Neural crest cell (in vitro differentiated cells): ENCODE measurements around the gene PODNL1. TPM values are rescaled to one million over a fixed set of nuclear protein-coding genes. Genes with fewer than 3 reads are reported as not detected.
A peak's percentile ranks its signal among the peaks of the same experiment; 100 is the strongest.

ENCODE experiments used
- DNase-seq: peaks from one replicate; pipeline ENCODE4 v3.0.0; 2021; ENCODE audit warnings: low read depth, mixed read lengths, low spot score
- H3K27ac Mint-ChIP-seq: one replicate; pipeline ENCODE4 v1.8.0; 2021; ENCODE audit warnings: mild to moderate bottlenecking, mixed read lengths; ENCODE audit not compliant: unreplicated experiment
- H3K27me3 Mint-ChIP-seq: 2 replicates; pipeline ENCODE4 v1.8.0; 2021; ENCODE audit warnings: low read depth, mild to moderate bottlenecking, mixed read lengths
- H3K36me3 Mint-ChIP-seq: 2 replicates; pipeline ENCODE4 v1.8.0; 2021; ENCODE audit warnings: low read depth, mild to moderate bottlenecking, mixed read lengths
- H3K4me1 Mint-ChIP-seq: 2 replicates; pipeline ENCODE4 v1.8.0; 2021; ENCODE audit warnings: mixed read lengths
- H3K4me3 Mint-ChIP-seq: one replicate; pipeline ENCODE4 v1.8.0; 2021; ENCODE audit warnings: mild to moderate bottlenecking, mixed read lengths
- H3K9me3 Mint-ChIP-seq: 2 replicates; pipeline ENCODE4 v1.8.0; 2021; ENCODE audit warnings: mixed read lengths
- total RNA-seq: library from RNA; stranded (reverse); gene quantifications from 2 replicates; pipeline ENCODE4 v1.2.1, GENCODE V29; 2021
- TF ChIP-seq, protein P1 (sequence below): fragments of 200-600 bp; sonication (generic); conservative IDR thresholded peaks from 2 replicates; pipeline ENCODE4 v1.5.0; 2021; ENCODE audit warnings: antibody characterized with exemption, mild to moderate bottlenecking

The PODNL1 gene
- total RNA-seq, 1 donor from 2014 or later, result 0.42 TPM

GRCh38 chr19:13959141-13959961 is 21.1 kb upstream of the PODNL1 start:
- no peak for DNase-seq
- TF ChIP-seq, protein P1, sequence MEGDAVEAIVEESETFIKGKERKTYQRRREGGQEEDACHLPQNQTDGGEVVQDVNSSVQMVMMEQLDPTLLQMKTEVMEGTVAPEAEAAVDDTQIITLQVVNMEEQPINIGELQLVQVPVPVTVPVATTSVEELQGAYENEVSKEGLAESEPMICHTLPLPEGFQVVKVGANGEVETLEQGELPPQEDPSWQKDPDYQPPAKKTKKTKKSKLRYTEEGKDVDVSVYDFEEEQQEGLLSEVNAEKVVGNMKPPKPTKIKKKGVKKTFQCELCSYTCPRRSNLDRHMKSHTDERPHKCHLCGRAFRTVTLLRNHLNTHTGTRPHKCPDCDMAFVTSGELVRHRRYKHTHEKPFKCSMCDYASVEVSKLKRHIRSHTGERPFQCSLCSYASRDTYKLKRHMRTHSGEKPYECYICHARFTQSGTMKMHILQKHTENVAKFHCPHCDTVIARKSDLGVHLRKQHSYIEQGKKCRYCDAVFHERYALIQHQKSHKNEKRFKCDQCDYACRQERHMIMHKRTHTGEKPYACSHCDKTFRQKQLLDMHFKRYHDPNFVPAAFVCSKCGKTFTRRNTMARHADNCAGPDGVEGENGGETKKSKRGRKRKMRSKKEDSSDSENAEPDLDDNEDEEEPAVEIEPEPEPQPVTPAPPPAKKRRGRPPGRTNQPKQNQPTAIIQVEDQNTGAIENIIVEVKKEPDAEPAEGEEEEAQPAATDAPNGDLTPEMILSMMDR, result no peak
- Mint-ChIP-seq H3K4me1 (peaks cover 5% of the 10 kb centered on the region), H3K27ac (no peak overlapping the region), H3K4me3 (peak overlapping the region; percentile 51), H3K27me3 (peaks cover 3% of the 10 kb centered on the region), H3K36me3 (peaks cover 5% of the 10 kb centered on the region), H3K9me3 (no peaks in the 10 kb centered on the region)

GRCh38 chr19:13958043-13958442 is 19.8 kb upstream of the PODNL1 start:
- Mint-ChIP-seq H3K4me1 (peaks cover 10% of the 10 kb centered on the region), H3K9me3 (no peaks in the 10 kb centered on the region), H3K4me3 (peak overlapping the region; percentile 31), H3K36me3 (peaks cover 5% of the 10 kb centered on the region), H3K27me3 (peaks cover 3% of the 10 kb centered on the region), H3K27ac (peak overlapping the region; percentile 43)
- DNase-seq, result no peak
- TF ChIP-seq, protein P1, result no peak

- H3K4me3 Mint-ChIP-seq, result peak overlapping the region; percentile 44
- peaks cover 5% of the 10 kb centered on the region for H3K36me3 Mint-ChIP-seq
- H3K27me3 Mint-ChIP-seq, result peaks cover 3% of the 10 kb centered on the region
- H3K9me3 Mint-ChIP-seq, result no peaks in the 10 kb centered on the region
- H3K4me1 Mint-ChIP-seq, result peaks cover 15% of the 10 kb centered on the region
- H3K27ac Mint-ChIP-seq, result peak overlapping the region; percentile 84
- TF ChIP-seq, protein P1, result no peak
- no peak for DNase-seq
Measured at GRCh38 chr19:13957051-13957450, 18.8 kb upstream of the PODNL1 start.

DNA sequence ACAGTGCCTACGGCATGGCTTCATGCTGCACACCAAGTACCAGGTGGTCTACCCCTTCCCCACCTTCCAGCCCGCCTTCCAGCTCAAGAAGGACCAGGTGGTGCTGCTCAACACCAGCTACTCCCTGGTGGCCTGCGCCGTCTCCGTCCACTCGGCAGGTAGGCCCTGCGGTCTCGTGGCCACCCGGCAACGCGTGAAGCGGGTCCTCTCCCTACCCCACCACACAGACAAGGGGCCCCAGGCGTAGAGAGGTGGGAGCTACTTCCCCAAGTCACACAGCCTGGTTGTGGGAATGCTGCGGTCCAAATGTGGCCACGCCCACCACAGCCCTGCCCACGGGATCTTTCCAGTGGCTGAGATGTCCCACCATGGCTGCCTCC is 18.1 kb upstream of the PODNL1 start:
- TF ChIP-seq, protein P1, result no peak
- no peaks in the 10 kb centered on the region for H3K9me3 Mint-ChIP-seq
- peaks cover 17% of the 10 kb centered on the region for H3K4me1 Mint-ChIP-seq
- peaks cover 1% of the 10 kb centered on the region for H3K36me3 Mint-ChIP-seq
- no peaks in the 10 kb centered on the region for H3K27me3 Mint-ChIP-seq
- no peak for DNase-seq
- H3K27ac Mint-ChIP-seq, result no peak overlapping the region
- H3K4me3 Mint-ChIP-seq, result no peak overlapping the region

GRCh38 chr19:13955662-13956364 is 17.6 kb upstream of the PODNL1 start:
- H3K36me3 Mint-ChIP-seq, result no peaks in the 10 kb centered on the region

More at GRCh38 chr19:13955662-13956364, 17.6 kb upstream of the PODNL1 start:
- no peak for DNase-seq
- Mint-ChIP-seq H3K4me1 (peaks cover 15% of the 10 kb centered on the region), H3K27ac (no peak overlapping the region), H3K4me3 (no peak overlapping the region), H3K9me3 (no peaks in the 10 kb centered on the region), H3K27me3 (no peaks in the 10 kb centered on the region)
- TF ChIP-seq, protein P1, result no peak
